ENCODE data around the gene DCLRE1B.

DCLRE1B gene

DNA sequence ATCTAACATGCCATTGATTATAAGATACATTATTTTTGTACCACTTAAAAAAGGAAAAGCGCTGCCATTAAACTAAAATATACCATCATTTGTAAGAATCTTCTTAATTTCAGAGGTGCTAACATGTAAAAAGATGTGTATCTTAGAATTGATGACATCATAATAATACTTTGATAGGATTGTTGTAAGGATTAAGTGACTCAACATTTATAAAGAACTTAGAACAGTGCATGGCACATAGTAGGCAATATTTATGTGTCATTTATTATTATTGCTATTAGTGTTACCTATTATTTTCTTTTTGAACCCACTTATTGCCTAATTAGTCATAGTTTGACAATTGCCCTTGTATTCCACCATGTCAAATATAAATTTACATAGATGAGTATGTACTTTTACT is 45.8 kb downstream of the DCLRE1B start:
- no peak for DNase-seq

DNA sequence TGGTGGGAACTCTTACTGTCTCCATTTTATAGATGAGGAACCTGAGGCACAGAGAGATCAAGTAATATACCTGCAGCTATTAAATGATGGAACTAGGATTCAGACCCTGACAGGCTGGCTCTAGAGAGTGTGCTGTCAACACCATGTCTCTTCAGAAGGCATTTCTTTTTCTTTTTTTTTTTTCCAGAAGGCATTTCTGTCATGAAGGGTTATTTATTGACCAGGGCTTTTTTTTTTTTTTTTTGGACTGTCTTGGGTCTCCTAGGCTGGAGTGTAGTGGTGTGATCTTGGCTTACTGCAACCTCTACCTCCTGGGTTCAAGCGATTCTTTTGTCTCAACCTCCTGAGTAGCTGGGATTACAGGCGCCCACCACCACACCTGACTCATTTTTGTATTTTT is 46.6 kb downstream of the DCLRE1B start:
- DNase-seq: no peak

GRCh38 chr1:113957984-113958383 is 52.9 kb downstream of the DCLRE1B start:
- no peak for DNase-seq

DNA sequence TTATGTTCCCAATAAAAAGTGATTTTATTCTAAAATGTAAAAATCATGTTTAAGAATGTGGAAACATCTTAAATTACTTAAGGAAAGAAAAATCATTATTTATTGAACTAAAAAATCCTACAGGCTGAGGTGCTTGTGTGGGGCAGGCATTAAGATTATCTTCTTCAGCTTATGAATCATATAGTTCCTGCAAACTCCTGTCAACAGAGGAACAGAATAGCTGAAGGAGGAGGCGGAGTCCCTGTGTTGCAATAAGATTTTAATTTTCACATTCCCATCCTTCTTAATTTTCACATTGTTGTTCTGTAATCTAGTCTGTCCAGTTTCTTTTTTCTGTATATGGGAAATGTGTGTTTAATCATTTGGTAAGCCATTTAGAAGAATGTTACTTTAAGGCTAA is 53.6 kb downstream of the DCLRE1B start:
- no peak for DNase-seq

- no peak for DNase-seq
Measured at GRCh38 chr1:113963281-113963906, 58.3 kb downstream of the DCLRE1B start.

All from activated naive CD4-positive, alpha-beta T cell (primary cell).